Measurements from ENCODE around the gene IQCM.

Gene IQCM

DNA sequence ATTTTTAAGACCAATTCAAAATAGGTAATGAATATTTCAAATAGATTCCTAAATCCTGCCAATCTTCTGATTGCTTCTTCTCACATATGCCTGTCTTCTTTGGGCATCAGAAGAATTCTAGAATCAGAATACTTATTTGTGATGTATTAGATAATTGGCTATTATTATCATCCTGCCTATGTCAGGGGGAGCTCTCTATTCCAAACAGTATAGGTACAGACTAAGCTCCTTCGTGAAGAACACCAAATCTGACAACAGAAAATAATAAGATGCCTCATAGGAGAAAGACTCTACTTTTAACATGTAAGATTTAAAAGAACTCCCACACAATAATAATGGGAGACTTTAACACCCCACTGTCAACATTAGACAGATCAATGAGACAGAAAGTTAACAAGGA is at the start of gene IQCM:
TSS of gene IQCM (minus strand) at position 101 of the 400 bp plus-strand sequence. CDS start 73,152 bp downstream, outside the sequence.
- no peak for DNase-seq (ENCODE audit: low read depth)

GRCh38 chr4:149857446-149857845 is 41.8 kb upstream of the IQCM start:
- DNase-seq (ENCODE audit: low read depth), result no peak

DNA sequence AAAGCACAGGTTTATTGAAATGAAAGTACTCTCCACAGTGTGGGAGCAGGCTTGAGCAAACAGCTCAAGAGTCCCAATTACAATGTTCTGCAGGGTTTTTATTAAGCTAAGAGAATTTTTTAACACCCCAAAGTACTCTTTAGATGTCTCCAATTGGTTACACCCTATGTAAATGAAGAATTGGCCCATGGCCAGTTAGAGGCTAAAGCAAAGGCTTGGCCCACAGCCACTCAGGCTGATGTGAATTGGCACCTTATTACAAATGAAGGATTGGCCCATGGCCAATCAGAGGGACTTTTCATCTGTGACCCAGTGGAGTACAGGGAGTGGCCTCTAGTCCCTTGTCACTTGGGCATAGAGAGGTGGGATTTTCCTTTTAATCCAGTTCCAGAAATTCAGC is 30.1 kb upstream of the IQCM start:
- DNase-seq (ENCODE audit: low read depth), result no peak

GRCh38 chr4:149841686-149842085 is 26.0 kb upstream of the IQCM start:
- no peak for DNase-seq (ENCODE audit: low read depth)

DNA sequence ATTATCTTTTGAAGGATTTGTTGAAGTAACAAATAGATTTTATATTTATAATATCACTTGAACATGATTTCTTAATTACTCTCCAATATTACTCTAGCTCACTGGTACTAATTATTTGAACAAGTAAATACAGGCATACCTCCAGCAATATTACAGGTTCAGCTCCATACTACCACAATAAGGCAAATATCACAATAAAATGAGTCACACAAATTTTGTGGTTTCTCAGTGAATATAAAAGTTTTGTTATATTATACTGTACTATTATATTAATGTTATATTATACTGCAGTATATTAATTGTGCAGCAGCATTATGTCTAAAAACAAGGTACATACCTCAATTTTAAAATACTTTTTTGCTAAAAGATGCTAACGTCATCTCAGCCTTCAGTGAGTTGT is 22.4 kb upstream of the IQCM start:
- DNase-seq (ENCODE audit: low read depth), result no peak

- DNase-seq (ENCODE audit: low read depth), result no peak
Measured at GRCh38 chr4:149836546-149836945, 20.9 kb upstream of the IQCM start.

DNA sequence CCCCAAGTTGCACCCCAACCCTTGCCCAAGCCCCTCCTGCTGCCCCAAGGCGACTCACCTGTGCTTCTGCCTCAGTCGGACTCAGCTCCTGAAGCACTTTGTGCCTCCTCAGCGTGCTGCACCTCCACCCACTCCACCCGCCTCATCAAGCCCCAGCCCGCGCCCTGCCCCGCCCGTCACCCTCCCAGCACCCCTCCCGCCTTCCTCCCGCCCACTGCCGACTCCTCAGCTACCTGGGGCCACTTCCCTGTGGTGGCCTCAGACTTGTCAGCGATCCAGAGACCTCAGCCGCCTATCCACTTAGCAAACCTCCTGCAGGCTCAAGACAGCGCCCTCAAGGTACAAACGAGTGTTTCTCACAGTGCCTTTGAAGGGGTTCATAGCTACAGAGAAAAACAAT is 19.6 kb upstream of the IQCM start:
- DNase-seq (ENCODE audit: low read depth), result no peak

DNA sequence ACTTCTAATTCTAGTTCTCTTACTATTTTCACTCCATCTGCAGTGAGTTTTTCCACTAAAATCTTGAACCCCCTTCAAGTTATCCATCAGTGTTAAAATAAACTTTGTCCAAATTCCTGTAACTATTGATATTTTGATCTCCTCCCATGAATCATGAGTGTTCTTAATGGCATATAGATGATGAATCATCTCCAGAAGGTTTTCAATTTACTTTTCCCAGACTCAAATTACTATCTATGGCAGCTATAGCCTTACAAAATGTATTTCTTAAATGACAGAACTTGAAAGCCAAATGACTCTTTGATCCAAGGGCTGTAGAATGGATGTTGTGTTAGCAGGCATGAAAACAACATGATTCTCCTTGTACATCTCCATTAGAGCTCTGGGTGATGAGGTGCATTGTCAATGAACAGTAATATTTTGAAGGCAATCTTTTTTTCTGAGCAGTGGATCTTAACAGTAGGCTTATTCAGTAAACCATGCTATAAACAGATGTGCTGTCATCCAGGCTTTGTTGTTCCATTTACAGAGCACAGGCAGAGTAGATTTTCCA is 16.1 kb upstream of the IQCM start:
- DNase-seq (ENCODE audit: low read depth), result no peak

DNA sequence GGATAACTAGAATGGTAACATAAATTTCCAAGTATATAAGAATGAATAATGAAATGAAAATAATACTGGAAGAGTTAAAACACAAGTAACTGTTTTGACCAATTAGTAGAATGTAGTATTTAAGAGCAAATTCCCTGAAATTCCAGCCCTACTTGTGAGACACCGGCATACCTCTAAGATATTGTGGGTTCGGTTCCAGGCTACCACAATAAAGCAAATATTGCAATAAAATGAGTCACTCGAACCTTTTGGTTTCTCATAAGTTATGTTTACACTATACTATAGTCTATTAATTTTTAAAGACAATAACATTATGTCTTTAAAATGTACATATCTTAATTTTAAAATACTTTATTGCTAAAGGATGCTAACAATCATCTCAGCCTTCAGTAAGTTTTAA is 15.2 kb upstream of the IQCM start:
- no peak for DNase-seq (ENCODE audit: low read depth)

DNA sequence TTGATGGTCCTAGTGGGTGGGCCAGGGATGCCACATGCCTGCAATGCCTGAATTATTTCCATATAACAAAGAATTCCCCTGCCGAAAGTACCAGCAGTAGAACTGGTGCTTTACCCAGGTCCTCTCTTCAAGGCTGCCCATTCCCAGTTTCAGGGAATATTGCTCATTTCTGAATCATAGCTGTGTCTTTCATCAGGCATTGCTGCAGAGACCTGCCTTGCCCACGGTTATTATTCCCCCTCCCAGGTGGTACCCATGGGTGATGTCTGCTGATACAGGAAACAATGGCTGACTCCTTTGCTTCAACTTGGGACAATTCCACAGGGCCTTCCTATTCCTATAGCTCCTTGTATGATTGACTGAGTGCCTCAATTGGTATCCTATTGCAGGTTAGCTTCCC is 9.7 kb upstream of the IQCM start:
- DNase-seq (ENCODE audit: low read depth), result no peak

DNA sequence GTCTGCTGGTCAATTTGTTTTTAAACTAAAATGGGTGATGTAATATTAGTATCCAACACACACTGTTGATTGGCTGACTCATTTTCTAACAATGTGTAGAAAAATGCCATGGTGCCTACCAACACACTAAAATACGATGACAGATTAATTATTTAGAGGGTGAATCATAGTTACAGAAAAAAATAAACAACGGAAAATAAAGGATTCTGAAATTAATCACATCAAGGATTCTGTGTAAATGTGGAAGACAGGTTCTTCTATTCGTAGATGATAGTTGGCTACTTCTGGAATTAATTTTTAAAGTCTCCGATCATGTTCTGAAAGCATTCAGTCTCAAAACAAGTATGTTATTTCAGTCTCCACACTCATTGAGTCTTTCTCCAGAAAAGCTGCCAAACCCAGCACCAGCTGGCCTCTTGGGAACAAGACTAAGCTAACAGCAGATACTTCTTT is 8.2 kb upstream of the IQCM start:
- DNase-seq (ENCODE audit: low read depth), result peak; percentile 74

GRCh38 chr4:149801416-149801815 is 14.2 kb downstream of the IQCM start:
- DNase-seq (ENCODE audit: low read depth), result no peak

- no peak for DNase-seq (ENCODE audit: low read depth)
Measured at GRCh38 chr4:149799546-149799945, 16.1 kb downstream of the IQCM start.

GRCh38 chr4:149796381-149796780 is 19.3 kb downstream of the IQCM start:
- no peak for DNase-seq (ENCODE audit: low read depth)

- DNase-seq (ENCODE audit: low read depth), result no peak
Measured at GRCh38 chr4:149795256-149795655, 20.4 kb downstream of the IQCM start.

DNA sequence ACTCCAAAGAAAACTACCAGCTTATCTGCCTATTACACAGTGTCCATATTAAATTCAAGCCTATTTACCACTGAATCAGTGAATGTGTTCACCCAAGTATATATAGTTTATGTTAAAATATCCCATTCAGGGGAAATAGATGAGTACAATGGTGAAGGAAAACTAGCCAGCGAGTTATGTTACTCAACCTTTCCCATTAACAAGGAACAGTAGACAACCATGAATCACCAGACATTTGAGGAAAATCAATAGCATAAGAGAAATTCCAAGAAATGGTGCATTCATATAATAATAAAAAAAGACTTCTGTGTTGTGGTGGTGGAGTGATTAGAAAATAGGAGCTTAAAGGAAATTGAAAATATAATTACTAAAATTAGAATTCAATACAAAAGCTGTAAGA is 21.3 kb downstream of the IQCM start:
- no peak for DNase-seq (ENCODE audit: low read depth)

- DNase-seq (ENCODE audit: low read depth), result no peak
Measured at GRCh38 chr4:149793459-149793858, 22.2 kb downstream of the IQCM start.

- no peak for DNase-seq (ENCODE audit: low read depth)
Measured at GRCh38 chr4:149791851-149792250, 23.8 kb downstream of the IQCM start.

- DNase-seq (ENCODE audit: low read depth), result no peak
Measured at GRCh38 chr4:149790172-149790907, 25.3 kb downstream of the IQCM start.

- no peak for DNase-seq (ENCODE audit: low read depth)
Measured at GRCh38 chr4:149788300-149788699, 27.3 kb downstream of the IQCM start.

- no peak for DNase-seq (ENCODE audit: low read depth)
Measured at GRCh38 chr4:149785696-149786431, 29.8 kb downstream of the IQCM start.

DNA sequence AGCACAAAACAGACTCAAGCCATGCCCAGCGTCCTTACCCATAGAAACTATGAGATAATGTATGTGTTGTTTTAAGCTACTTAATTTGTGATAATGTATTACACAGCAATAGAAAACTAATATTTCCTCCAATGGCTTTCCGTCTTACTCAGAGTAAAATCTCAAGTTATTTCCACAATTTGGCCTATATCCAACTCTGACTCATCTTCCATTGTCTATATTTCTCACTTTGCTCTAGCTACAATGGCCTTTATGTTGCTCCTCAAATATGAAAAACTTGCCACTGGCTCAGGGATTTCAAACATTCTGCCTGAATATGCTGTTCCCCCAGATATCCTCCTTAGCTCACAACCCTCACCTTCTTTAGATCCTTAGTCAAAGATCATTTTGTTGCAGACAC is 31.6 kb downstream of the IQCM start:
- no peak for DNase-seq (ENCODE audit: low read depth)

DNA sequence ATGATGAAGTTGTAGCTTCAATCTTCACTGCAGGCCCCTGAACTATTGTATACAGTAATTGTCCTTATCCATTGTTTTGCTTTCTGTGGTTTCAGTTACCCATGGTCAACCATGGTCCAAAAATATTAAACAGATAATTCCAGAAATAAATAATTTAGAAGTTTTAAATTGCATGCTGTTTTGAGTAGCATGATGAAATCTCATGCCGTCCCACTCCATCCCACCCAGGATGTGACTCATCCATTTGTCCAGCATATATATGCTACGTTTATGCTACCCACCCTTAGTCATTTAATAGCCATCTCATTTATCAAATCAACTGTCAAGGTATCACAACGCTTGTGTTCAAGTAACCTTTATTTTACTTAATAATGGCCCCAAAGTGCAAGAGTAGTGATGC is 34.5 kb downstream of the IQCM start:
- peak; percentile 76 for DNase-seq (ENCODE audit: low read depth)
